Renal cortical epithelial cell (primary cell): Measurements from ENCODE around the gene TBC1D22A. TPM values are rescaled to one million over a fixed set of nuclear protein-coding genes. Genes with fewer than 3 reads are reported as not detected.
"Not testable (repeated sequence)": the region's sequence is repeated elsewhere in the genome, so short reads cannot be mapped to it uniquely, and the experiment has no call there.

Source experiments
- DNase-seq: peaks from one replicate; pipeline ENCODE4 v3.0.0-alpha.2; 2011; ENCODE audit warnings: low read depth
- total RNA-seq: library from RNA; depleted of rRNA; stranded (reverse); fragments of >200 nt; gene quantifications from 2 replicates; pipeline ENCODE4 v1.2.3, GENCODE V29; 2014

The TBC1D22A gene
- total RNA-seq, 1 donor from 2014 or later = 20.0 TPM

DNA sequence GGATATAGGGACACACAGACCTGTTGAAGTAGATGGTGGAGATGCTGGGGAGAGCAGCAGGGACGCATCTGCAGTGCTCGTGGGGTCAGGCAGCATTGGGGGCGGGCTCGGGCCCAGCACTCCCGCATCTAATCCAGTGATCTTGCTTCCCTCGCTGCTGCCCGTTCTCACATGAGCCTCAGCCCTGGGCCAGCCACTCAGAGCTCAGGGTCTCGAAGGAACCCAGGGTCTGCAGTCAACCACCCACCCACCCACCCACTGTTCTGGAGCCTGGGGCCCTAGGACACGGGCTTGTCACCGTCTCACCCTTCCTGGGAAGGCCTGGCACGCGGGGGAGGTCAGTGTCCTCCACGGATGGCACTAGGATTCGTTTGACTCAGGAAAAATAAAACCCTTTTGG, 406.0 kb downstream of the TBC1D22A start:
- no peak for DNase-seq

DNA sequence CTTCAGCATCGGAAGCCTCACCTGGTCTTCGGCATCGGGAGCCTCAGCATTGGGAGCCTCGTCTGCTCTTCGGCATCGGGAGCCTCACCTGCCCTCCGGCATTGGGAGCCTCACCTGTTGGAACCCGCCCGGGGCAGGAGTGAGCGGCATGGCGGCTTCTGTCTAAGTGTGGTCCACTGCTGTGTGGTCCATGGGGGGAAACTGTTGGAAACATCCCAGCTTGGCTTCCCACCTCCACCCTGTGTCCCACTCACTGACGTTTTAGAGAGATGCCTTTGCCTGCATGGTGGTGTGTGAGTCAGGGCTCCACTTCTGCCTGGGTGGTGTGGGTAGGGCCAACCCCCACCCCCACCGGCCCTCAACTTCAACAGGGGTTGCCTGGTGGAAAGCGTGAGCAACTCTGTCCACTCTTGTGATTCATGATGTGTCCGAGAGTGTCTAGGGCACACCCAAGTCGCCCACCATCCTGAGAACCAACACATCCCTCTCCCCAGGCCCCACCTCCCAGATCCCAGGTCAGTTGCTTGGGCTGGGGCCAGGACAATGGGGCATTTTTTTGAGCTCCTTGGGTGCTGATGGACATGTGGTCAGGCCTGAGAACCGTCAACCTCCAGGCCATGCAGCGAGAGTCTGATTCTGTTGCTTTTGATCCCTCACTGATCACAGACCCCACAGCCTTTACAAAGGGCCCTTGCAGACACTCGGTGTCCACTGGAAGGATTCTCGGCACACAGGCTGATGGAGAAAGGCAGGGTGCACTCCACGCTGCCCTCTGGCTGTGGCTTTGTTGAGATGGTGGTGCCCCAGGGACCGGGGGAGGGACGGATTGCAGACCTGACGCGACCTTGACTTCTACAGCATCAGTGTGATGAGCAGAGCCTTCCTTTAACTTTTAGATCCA, 406.7 kb downstream of the TBC1D22A start:
- DNase-seq = no peak

DNA sequence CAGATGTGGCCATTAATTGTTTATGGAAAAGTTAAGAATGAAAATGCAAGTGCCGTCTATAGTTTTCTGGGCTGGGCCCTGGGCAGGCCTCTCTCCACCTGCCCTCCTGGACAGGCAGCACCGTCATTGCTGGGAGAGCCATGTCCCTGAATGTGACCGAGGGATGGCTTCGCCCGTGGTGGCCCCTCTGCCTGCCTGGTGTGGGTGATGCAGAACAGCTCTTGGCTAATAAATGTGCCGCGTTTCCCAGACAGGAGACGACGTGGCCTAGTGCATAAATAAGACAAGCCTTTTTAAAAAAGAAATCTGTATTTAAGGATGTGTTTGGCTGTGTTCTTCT, 407.3 kb downstream of the TBC1D22A start:
- DNase-seq = no peak

DNA sequence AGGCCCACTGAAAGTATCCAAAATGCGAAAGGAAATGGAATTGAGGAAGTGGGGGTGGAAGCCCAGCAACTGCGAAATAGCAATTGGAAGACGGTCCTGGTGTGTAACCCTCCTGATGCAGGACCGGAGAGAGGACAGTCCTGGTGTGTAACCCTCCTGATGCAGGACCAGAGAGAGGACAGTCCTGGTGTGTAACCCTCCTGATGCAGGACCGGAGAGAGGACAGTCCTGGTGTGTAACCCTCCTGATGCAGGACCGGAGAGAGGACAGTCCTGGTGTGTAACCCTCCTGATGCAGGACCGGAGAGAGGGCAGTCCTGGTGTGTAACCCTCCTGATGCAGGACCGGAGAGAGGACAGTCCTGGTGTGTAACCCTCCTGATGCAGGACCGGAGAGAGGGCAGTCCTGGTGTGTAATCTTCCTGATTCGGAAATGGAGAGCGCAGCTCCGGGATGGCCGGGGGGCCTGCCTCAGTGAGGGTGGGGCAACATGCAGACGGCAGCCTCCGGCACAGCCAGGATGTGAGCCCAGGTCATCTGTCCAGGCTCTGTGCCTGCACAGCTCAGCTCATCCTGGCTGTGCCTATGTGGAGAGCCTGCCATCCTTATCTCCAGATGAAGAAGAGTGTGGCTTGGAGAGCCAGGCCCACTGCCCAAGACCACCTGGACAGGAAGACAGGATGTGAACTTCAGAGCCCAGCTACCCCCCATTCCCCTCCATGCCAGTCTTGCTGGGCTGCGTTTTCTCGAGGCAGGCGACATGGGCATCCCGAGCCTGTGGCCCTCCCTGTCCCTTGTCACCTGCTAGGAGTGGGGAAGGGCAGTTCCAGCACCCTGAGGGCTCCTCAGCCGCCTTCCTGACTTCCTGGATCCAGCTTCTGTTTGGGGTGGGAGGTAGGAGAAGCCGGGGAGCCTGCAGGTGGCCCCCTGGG, 408.3 kb downstream of the TBC1D22A start:
- not testable (repeated sequence) for DNase-seq

DNA sequence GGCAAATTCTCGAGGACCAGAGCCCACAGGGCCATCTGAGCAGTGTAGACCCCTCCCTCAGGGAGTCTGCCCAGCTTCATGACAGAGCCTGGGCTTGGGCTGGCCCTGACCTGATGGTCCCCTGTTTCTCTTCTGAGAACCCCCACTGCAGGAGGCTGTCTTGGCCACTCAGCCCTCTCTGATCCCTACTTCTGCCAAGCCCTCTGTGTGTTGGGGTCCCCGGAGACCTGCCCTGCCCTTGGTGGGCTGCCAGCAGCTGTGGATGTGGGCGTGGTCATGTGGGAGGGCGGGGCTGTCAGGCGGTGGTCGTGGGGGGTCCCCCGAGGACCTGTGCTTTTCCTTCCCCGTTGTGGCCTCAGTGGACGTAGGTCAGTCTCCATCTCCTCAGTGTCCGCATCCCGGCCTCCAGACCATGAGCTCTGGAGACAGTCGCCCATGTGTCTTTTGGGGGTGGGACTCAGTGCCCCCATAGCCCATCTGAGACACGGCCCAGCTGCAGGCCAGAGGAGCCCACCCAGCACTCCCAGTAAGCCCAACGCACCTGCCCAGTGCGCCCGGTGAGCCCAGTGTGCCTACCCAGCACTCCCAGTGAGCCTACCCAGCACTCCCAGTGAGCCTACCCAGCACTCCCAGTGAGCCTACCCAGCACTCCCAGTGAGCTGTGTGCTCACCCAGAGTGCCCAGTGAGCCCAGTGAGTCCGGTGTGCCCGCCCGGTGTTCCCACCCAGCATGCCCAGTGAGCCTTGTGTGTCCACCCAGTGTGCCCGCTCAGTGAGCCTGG, 409.2 kb downstream of the TBC1D22A start:
- no peak for DNase-seq

DNA sequence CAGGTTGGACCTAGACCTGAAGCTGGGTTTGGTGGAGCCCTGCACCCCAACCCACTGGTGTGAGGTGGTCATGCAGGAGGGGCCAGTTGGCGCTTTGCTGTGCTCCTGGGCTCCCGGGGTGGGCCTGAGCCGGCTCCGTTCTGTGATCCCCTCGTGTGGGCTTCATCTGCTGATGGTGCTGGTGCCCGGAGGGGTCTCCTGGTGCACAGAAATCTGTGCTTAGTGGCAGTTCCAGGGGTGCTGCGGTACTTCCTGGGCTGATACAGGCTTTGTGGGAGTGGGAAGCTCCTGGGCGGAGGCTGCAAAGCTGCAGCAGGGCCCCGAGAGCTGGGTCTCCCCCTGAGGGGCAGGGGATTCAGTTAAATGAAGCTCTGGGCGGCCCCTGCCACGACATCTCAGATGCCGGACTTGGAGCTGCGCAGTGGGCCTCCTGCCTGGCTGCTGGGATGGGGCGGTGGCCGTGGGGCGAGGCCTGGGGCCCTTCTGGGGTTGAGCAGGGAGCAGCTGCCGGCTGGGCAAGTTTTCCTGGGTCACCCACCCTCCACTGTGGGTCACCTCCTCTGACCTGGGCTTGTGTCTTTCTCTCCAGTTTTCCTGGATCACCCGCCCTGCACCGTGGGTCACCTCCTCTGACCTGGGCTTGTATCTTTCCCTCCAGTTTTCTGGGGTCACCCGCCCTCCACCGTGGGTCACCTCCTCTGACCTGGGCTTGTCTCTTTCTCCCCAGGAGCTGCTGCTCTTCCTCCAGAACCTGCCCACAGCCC, 410.5 kb downstream of the TBC1D22A start:
- no peak for DNase-seq

DNA sequence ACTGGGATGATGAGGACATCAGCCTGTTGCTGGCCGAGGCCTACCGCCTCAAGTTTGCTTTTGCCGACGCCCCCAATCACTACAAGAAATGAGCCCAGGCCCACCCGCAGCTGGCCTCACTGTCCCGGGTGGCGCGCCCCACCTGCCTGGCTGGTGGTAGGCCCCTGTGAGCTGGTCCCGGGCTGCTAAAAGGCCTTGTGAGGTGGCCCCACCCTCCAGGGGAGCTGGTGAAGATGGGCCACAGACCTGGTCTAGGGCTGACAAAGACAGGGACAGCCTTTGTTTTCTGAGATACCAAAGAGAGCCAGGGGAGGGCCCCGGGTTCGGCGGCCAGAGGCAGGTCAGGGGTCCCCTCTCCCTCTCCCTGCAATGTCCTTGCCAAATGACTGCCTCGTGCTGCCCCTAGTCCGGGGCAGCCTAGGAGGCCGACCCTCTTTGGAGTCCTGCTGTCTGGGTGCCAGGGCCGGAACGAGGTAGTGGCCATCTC, 411.1 kb downstream of the TBC1D22A start:
- no peak for DNase-seq

DNA sequence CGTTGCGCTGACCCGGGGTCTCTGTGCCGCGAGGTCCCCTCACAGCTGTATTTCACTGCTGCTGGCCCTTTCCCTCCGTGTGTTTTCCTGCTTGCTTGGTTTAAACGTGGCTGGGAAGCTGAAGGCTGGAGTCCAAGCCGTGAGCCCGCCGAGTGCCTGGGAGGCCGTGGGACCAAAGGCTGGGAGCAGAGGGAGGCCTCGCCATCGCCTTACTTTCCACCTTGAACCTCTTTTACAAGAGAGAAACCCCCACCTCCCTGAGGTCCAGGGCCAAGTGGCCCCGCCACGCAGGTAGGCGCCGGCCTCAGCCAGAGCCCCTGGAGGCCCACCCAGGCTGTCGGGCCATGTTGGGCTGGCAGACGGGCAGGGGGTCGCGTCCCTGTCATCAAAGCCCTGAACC, 411.6 kb downstream of the TBC1D22A start:
- DNase-seq = no peak

DNA sequence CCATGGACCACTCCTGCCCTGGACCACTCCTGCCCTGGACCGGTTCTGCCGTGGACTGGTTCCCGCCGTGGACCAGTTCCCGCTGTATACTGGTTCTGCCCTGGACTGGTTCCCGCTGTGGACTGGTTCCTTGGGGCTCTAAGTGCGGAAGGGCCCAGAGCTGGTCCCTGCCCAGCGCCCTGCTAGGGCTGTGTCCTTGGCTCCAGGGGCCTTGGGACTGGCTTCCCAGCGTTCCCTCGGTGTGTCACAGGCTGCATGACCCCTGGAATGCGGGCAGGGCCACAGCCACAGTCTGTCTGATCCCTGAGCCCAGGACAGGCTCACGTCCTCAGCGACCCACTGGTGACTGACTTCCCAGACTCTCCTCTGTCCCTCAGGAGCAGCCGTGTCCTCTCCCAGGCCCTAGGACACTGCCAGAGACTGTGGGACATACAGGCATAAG, 412.2 kb downstream of the TBC1D22A start:
- no peak for DNase-seq

DNA sequence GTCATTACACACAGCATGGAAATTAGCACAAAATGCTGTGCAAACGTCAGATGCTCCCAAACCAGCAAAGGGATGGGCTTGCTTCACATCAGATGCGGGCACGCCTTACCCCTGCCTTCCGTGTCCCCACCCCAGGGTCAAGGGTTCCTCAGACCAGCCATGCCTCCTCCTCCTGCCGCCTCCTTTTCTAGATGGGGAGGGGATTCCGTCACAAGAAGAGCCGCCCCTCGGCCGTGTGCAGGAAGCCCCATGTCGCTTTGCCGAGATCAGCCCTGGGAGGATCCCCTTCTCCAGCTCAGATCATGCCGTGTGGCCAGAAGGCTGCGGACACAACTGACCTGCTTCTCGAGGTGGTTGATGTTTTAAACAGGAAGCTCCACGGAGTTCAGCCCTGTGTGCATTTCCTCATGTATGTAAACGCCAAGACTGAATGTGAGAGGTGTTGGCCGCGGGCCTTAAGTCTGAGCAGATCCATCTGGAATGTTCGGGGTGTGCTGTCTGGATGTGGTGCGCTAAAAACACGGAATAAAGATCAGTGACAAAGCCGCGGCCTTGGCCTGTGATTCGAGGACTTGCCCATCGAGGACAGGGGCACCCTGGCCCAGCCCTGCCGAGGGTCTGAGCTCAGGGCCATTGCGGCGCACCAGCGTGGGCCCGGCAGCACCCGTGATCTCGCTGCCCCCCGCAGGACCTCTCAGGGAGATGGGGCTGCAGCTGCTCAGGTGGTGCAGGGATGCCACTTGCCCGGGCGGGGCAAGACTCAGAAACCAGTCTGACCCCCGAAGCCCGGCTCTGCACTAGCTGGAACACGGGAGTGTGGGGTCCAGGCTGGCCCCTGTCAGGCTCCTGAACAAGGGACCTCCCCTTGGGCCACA, 412.9 kb downstream of the TBC1D22A start:
- DNase-seq = no peak

DNA sequence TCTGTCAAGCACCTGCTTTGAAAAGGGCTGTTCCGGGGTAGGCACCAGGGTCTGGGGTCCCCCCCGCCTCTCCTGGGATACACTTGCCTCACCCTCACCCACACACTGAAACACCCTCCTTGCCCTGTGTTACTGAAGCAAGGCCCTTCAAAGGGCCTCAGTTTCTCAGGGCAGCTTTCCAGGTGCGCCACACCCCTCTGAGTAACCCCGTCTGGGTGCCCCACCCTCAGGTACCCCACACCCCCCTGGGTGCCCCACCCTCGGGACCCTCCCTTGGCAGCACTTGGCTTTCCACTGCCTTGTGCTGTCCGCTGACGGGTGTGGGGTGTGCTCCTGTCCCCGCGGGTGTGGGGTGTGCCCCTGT, 413.6 kb downstream of the TBC1D22A start:
- no peak for DNase-seq

DNA sequence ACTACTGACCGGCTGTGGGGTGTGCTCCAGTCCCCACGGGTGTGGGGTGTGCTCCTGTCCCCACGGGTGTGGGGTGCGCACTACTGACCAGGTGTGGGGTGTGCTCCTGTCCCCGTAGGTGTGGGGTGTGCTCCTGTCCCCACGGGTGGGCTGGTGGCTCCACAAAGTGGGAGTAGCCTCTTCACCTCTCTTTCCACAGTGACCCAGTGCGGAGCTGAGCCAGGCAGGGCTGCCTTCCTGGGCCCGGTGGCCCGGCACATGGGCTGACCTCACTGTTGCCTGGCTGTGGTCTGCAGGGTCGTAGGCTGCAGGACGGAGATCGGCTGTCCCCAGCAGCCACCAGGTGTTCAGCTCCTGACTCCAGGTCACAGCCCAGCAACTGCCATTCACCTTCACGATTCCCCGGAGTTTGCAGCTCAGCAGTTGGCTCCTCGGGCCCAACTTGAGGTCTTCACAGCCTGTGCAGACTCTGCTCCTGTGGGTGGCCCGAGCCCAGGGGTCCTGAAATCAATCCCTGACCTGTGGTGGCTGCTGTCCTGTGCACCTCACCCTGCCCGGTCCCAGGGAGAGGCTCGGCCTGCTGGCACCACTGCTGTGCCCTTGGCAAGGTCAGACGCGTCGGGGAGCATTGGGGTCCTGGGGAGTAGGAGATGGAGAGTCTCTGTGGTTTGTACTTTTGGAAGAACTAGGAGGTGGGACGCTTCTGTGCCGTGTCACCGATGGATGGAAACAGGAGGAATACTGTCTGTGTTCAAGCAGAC, 414.3 kb downstream of the TBC1D22A start:
- no peak for DNase-seq

DNA sequence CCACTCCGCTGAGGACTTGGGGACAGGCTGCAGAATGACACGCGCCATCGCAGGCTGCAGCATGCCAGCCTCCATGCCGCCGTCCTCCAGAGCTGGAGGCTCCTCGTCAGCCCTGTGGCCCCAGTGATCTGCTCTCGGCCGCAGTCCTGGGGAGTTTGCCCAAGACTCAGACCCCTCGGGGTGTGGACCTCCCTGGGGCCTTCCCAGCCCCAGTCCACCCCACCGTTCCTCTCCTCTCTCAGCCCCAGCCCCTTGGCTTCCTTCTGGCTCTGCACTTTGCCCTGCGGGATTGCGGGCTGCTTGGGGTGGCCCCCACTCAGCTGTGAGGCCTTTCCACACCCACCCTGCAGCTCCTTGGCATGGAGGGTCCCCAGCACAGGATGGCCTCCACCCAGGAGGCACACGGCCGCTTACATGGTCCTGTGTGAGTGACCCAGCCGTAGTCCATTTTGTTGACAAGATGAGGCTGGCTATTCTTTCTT, 414.9 kb downstream of the TBC1D22A start:
- DNase-seq = no peak

DNA sequence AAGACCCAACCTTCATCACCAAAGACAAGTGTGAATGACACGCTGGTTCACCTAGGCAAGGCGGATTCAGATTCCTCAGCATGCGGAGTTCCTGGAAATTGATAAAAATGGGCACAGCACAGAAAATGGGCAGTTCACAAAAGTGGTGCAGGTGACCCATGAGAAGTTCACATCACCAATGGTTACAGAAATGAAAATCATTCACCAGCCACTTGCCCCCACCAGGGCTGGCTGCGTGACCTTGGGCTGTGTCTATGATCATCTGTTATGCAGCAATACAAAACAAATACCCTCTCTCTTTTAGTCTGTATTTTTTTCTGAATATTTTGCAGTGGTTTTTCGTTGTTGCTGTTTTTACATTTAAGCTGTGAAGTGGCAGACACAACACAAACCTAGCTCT, 415.9 kb downstream of the TBC1D22A start:
- DNase-seq = no peak

DNA sequence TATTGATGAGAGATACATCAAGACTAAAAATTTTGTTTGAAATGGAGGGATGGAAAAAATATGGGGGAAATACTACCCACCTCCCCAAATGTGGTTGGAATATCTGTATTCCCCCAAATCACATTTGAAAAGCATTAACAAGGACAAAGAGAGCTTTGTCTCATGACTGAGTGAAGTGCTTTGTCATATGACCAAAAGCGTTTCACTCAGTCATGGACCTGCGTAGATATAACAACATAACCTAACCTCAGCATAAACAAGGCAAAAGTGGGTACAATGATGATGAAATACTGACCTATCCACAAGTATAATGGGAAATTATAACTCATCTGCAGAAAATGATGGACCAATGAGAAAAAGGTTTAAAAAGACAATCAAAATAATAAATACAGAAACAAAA, 418.3 kb downstream of the TBC1D22A start:
- DNase-seq = no peak

DNA sequence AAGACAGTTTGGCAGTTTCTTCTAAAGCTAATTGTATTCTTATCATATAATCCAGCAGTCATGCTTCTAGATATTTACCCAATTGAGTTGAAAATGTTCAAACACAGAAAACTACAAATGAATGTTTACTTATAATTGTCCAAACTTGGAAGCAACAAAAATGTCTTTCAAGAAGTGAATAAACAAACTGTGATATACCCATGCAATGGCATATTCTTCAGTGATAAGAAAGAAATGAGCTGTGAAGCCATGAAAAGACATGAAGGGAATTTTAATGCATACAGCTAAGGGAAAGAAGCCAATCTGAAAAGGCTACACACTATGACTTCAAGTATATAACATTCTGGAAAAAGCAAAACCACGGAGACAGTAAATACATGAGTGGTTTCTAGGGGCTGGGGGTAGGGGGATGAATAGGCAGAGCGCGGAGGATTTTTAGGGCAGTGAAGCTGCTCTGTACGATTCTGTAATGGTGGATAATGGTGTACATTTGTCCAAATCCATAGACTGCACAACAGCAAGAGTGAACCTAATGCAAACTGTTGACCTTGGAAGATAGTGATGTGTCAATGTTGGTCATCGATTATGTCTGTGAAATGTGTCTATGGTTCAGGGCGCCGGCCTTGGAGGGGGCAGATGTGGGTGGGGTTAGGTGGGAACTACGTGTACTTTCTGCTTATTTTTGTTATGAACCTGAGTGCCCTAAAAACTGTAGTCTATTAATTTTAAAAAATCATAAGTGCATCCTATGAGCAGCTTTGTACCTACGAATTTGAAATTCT, 424.9 kb downstream of the TBC1D22A start:
- DNase-seq = no peak

DNA sequence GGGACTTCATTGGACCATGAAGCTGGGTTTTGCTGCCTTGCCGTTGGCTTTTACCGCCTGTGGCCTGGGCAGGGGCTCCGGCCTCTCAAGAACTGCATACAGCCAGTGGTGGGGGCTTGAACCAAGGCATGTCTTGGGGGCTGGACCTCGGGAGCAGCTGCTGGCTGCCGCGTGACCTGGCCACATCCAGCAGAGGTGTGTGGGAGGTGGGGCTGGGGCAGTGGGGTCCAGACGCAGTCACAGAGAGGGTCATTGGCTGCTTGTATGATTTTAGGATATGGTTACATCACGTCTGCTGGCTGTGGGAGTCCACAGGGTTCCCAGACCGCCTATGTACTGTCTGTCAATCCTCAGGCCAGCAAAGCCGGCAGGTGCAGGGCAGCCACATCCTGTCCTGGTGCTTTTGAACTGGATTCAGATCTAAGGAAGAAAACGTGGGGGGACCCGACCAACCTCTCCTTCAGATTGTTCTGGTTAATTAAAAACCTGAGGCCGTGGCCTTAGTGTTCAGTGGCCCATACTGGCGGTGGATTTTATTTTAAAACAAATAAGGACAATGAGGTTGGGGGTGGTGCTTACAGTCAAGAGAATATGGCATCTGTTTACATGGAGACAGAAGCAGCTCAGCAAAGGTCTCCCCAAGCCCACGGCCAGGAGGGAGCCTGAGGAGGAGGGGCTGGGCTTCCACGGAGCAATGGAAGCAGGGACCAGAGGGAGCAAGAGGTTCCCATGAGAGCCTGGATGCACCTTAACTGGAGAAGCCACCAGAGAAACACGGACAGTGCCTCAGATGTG, 426.0 kb downstream of the TBC1D22A start:
- peak; percentile 33 for DNase-seq
